Central memory CD8-positive, alpha-beta T cell (primary cell): ENCODE measurements around the gene PDYN.

Experiments
- ATAC-seq: fragments of 150-1000 bp; cut with Tn5 transposase; replicated peaks from 2 replicates; pipeline ENCODE4 v1.10.0; 2022; ENCODE audit warnings: mild to moderate bottlenecking, moderate FRiP score, moderate number of reproducible peaks; ENCODE audit not compliant: poor library complexity, severe bottlenecking; ENCODE audit errors: extremely low read depth
- DNase-seq, 2 donors: peaks; one replicate each; pipeline ENCODE4 v3.0.0; 2021; ENCODE audit warnings: low spot score in 2 of 2
- H3K27ac Mint-ChIP-seq: one replicate; pipeline ENCODE4 v1.8.0; 2022; ENCODE audit warnings: low read depth, mild to moderate bottlenecking, moderate library complexity, mixed read lengths
- H3K27me3 Mint-ChIP-seq: one replicate; pipeline ENCODE4 v1.8.0; 2022; ENCODE audit warnings: mixed read lengths
- H3K36me3 Mint-ChIP-seq: one replicate; pipeline ENCODE4 v1.8.0; 2022; ENCODE audit warnings: mild to moderate bottlenecking, moderate library complexity, mixed read lengths; ENCODE audit not compliant: insufficient read depth
- H3K4me1 Mint-ChIP-seq: one replicate; pipeline ENCODE4 v1.8.0; 2022; ENCODE audit warnings: mixed read lengths
- H3K4me3 Mint-ChIP-seq: one replicate; pipeline ENCODE4 v1.8.0; 2022; ENCODE audit warnings: mild to moderate bottlenecking, moderate library complexity, mixed read lengths
- H3K9me3 Mint-ChIP-seq: one replicate; pipeline ENCODE4 v1.8.0; 2022; ENCODE audit warnings: mixed read lengths

The PDYN gene

GRCh38 chr20:1955217-1955616, 38.6 kb downstream of the PDYN start:
- Mint-ChIP-seq H3K4me3 (no peak overlapping the region), H3K9me3 (no peaks in the 10 kb centered on the region), H3K36me3 (peaks cover 2% of the 10 kb centered on the region), H3K27me3 (peaks cover 47% of the 10 kb centered on the region), H3K4me1 (no peaks in the 10 kb centered on the region), H3K27ac (no peak overlapping the region)
- ATAC-seq, result no peak
- no peak for DNase-seq

- H3K27me3 Mint-ChIP-seq, result peaks cover 40% of the 10 kb centered on the region
- no peaks in the 10 kb centered on the region for H3K4me1 Mint-ChIP-seq
- DNase-seq (no peak), ATAC-seq (no peak)
- H3K27ac Mint-ChIP-seq, result no peak overlapping the region
- no peak overlapping the region for H3K4me3 Mint-ChIP-seq
- peaks cover 2% of the 10 kb centered on the region for H3K36me3 Mint-ChIP-seq
- no peaks in the 10 kb centered on the region for H3K9me3 Mint-ChIP-seq
Measured at GRCh38 chr20:1953621-1954020, 40.2 kb downstream of the PDYN start.

- H3K9me3 Mint-ChIP-seq, result no peaks in the 10 kb centered on the region
- no peak for DNase-seq
- H3K4me3 Mint-ChIP-seq, result no peak overlapping the region
- no peaks in the 10 kb centered on the region for H3K4me1 Mint-ChIP-seq
- H3K27me3 Mint-ChIP-seq, result peaks cover 45% of the 10 kb centered on the region
- no peak for ATAC-seq
- no peak overlapping the region for H3K27ac Mint-ChIP-seq
- H3K36me3 Mint-ChIP-seq, result peaks cover 2% of the 10 kb centered on the region
Measured at GRCh38 chr20:1952737-1953530, 40.9 kb downstream of the PDYN start.

GRCh38 chr20:1951436-1952115, 42.3 kb downstream of the PDYN start:
- ATAC-seq, result no peak
- DNase-seq, result no peak
- H3K36me3 Mint-ChIP-seq, result peaks cover 2% of the 10 kb centered on the region
- H3K27me3 Mint-ChIP-seq, result peaks cover 48% of the 10 kb centered on the region
- H3K27ac Mint-ChIP-seq, result no peak overlapping the region
- no peaks in the 10 kb centered on the region for H3K4me1 Mint-ChIP-seq
- no peaks in the 10 kb centered on the region for H3K9me3 Mint-ChIP-seq
- H3K4me3 Mint-ChIP-seq, result no peak overlapping the region

GRCh38 chr20:1950836-1951235, 43.0 kb downstream of the PDYN start:
- no peak overlapping the region for H3K4me3 Mint-ChIP-seq
- H3K36me3 Mint-ChIP-seq, result peaks cover 2% of the 10 kb centered on the region
- H3K4me1 Mint-ChIP-seq, result no peaks in the 10 kb centered on the region
- no peaks in the 10 kb centered on the region for H3K9me3 Mint-ChIP-seq
- DNase-seq (no peak), ATAC-seq (no peak)
- peaks cover 52% of the 10 kb centered on the region for H3K27me3 Mint-ChIP-seq
- H3K27ac Mint-ChIP-seq, result no peak overlapping the region

- Mint-ChIP-seq H3K4me1 (no peaks in the 10 kb centered on the region), H3K27ac (no peak overlapping the region), H3K36me3 (peaks cover 2% of the 10 kb centered on the region), H3K27me3 (peaks cover 47% of the 10 kb centered on the region), H3K4me3 (no peak overlapping the region), H3K9me3 (no peaks in the 10 kb centered on the region)
- ATAC-seq, result no peak
- no peak for DNase-seq
Measured at GRCh38 chr20:1949347-1950100, 44.3 kb downstream of the PDYN start.

- Mint-ChIP-seq H3K9me3 (no peaks in the 10 kb centered on the region), H3K4me1 (no peaks in the 10 kb centered on the region), H3K36me3 (peaks cover 2% of the 10 kb centered on the region), H3K27me3 (peaks cover 68% of the 10 kb centered on the region), H3K4me3 (no peak overlapping the region), H3K27ac (no peak overlapping the region)
- DNase-seq (no peak), ATAC-seq (no peak)
Measured at GRCh38 chr20:1947535-1947846, 46.4 kb downstream of the PDYN start.

- Mint-ChIP-seq H3K4me3 (no peak overlapping the region), H3K27me3 (peaks cover 73% of the 10 kb centered on the region), H3K36me3 (peaks cover 2% of the 10 kb centered on the region), H3K4me1 (no peaks in the 10 kb centered on the region), H3K9me3 (no peaks in the 10 kb centered on the region), H3K27ac (no peak overlapping the region)
- ATAC-seq, result no peak
- DNase-seq, result no peak
Measured at GRCh38 chr20:1946762-1947534, 46.9 kb downstream of the PDYN start.

- DNase-seq (no peak), ATAC-seq (no peak)
- H3K27ac Mint-ChIP-seq, result no peak overlapping the region
- H3K27me3 Mint-ChIP-seq, result peaks cover 78% of the 10 kb centered on the region
- H3K4me3 Mint-ChIP-seq, result no peak overlapping the region
- H3K9me3 Mint-ChIP-seq, result no peaks in the 10 kb centered on the region
- no peaks in the 10 kb centered on the region for H3K4me1 Mint-ChIP-seq
- H3K36me3 Mint-ChIP-seq, result no peaks in the 10 kb centered on the region
Measured at GRCh38 chr20:1946442-1946761, 47.5 kb downstream of the PDYN start.

- ATAC-seq (no peak), DNase-seq (no peak)
- Mint-ChIP-seq H3K9me3 (no peaks in the 10 kb centered on the region), H3K27ac (no peak overlapping the region), H3K4me1 (no peaks in the 10 kb centered on the region), H3K4me3 (no peak overlapping the region), H3K36me3 (no peaks in the 10 kb centered on the region), H3K27me3 (peaks cover 80% of the 10 kb centered on the region)
Measured at GRCh38 chr20:1945660-1946059, 48.2 kb downstream of the PDYN start.

- Mint-ChIP-seq H3K36me3 (no peaks in the 10 kb centered on the region), H3K9me3 (no peaks in the 10 kb centered on the region), H3K4me3 (no peak overlapping the region), H3K27ac (no peak overlapping the region), H3K27me3 (peaks cover 84% of the 10 kb centered on the region), H3K4me1 (no peaks in the 10 kb centered on the region)
- DNase-seq (no peak), ATAC-seq (no peak)
Measured at GRCh38 chr20:1945134-1945618, 48.7 kb downstream of the PDYN start.

GRCh38 chr20:1944345-1945091, 49.3 kb downstream of the PDYN start:
- H3K27ac Mint-ChIP-seq, result no peak overlapping the region
- no peak overlapping the region for H3K4me3 Mint-ChIP-seq
- H3K27me3 Mint-ChIP-seq, result peaks cover 84% of the 10 kb centered on the region
- DNase-seq (no peak), ATAC-seq (no peak)
- no peaks in the 10 kb centered on the region for H3K4me1 Mint-ChIP-seq
- no peaks in the 10 kb centered on the region for H3K36me3 Mint-ChIP-seq
- H3K9me3 Mint-ChIP-seq, result no peaks in the 10 kb centered on the region
